Fibroblast of lung (primary cell): ENCODE results near the gene USP20.

Experiments
- CTCF ChIP-seq, 2 donors: IDR thresholded peaks in 1 of 2; conservative IDR thresholded peaks in 1 of 2; 1 replicate in 1 of 2; 2 replicates in 1 of 2; pipeline ENCODE4 v1.5.1; 2011 to 2012; ENCODE audit warnings: low read length in 2 of 2, control low read depth in 1 of 2, inconsistent platforms in 1 of 2, low read depth in 1 of 2, mild to moderate bottlenecking in 1 of 2
- EZH2 ChIP-seq: IDR thresholded peaks from 2 replicates; pipeline ENCODE4 v1.5.1; 2012; ENCODE audit warnings: low read length, control low read depth, mild to moderate bottlenecking; ENCODE audit errors: missing control alignments

GRCh38 chr9:129904734-129905133 is 69.5 kb downstream of the USP20 start:
- TF ChIP-seq CTCF (conservative IDR thresholded peaks at IDR 0.05 in 1 of 2, IDR thresholded peaks at IDR 0.05 in 1 of 2; ENCODE audit: low read depth in 1 of 2, low read length in 2 of 2) = no peak
- no peak for TF ChIP-seq EZH2
